HG02642 (cell line): ENCODE data around the gene CDH2.
A peak's percentile ranks its signal among the peaks of the same experiment; 100 is the strongest.

Experiments
- ATAC-seq: cut with Tn5 transposase; IDR thresholded peaks from one replicate; pipeline ENCODE4 v1.9.1; 2021; ENCODE audit warnings: mild to moderate bottlenecking; ENCODE audit not compliant: unreplicated experiment, poor library complexity

The CDH2 gene

DNA sequence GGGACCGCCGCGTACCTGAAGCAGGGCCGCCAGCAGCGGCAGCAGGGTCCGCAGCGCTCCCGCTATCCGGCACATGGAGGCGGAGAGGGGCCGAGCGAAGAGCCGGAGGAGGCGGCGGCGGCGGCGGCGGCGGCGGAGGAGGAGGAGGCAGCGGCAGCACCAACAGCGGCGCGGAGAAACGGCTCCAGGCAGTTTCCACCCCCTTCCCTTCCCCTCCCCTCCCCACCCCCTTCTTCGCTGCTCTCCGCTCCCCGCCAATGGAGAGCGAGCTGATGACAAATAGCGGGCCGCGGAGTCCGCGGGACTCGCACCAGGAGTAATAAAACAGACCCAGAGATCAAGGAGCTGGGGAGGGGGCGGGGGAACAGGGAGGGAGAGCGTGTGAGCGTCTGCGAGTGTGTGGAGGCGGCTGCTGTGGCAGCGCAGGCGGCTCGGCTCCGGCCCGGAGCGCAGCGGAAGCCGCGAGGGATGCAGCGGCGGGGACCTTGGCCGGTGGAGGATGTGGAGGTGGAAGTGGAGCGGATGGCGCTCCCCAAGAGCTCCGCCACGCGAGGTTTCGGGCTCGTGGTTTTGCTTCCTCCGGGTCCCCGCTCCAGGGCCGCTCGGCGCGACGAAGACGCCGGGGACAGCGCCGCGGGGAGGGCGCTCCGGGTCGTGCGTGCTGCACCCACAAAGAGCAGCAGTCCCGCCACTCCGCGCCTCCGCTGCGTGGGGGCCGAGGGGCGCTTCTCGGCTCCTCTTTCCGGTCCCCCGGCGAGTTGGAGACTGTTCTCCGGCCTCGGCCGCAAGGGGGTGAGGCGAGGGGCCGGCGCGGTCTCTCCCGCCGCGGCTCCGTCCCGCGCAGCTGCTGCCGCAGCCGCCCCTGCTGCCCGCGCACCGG is at the start of gene CDH2:
Gene CDH2, minus strand, starts transcription at position 183 of the 880 bp plus-strand sequence. Its CDS starts 108 bp downstream, at position 75.
- ATAC-seq = peak; percentile 53

- no peak for ATAC-seq
These were observed 35.1 kb upstream of the CDH2 start for GRCh38 chr18:28212060-28212459.

GRCh38 chr18:28208712-28209265 is 31.9 kb upstream of the CDH2 start:
- ATAC-seq = no peak

- ATAC-seq = no peak
These were observed 31.3 kb upstream of the CDH2 start for GRCh38 chr18:28208268-28208667.

DNA sequence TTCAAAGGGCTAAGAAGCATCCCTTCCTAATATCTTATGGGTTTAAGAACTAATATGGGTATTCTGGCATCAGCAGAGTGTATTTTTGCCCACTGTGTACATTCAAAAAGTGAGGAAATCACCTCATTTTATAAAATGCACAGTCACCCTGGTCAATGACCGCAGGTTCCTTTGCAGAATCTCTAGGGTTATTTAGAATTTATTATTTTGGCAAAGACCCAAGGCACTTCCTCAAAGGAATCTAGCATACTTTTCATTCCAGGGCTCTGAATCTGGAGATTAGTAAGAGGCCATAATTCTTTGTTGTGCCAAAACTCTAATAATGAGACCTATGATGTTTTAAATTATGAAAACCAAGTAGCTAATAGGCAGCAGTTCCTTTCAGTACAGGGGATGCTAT is 27.2 kb upstream of the CDH2 start:
- ATAC-seq = no peak

DNA sequence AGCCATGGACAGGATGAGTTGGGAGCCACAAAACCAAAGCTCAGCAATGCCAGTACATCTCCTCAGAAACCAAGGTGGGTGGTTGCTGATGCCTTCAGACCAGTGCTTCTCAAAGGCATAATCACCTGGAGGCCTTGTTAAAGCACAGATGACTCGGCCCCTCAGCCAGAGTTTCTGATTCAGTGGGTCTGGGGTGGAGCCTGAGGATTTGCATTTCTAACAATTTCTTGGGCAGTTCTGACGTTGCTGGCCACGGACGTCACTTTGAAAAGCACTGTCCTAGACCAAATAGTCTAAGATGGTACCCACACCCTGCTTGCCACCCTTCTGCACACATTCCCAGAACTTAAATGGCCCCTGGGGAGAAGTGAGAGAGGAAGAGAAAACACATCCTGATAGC is 24.1 kb upstream of the CDH2 start:
- ATAC-seq = no peak

DNA sequence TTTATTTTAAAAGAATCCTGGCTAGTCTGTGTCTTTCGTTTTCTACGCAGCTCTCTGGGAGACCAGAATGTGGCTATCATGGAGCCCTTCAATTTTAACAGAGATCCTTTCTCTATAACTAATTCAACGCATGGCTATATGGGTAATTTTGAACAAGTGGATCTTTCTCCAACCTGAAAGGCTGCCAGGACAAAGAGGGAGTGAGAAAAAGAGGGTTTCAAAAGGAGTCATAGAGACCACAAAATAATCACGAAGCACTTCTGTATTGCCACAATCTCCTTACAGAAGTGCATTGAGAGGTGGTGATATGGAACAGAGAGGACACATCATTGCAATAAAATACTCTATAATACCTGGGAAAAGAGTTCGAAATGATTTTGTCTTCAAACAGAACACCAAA is 21.7 kb upstream of the CDH2 start:
- no peak for ATAC-seq

- no peak for ATAC-seq
These were observed 16.3 kb upstream of the CDH2 start for GRCh38 chr18:28193177-28193778.

GRCh38 chr18:28189400-28190239 is 12.7 kb upstream of the CDH2 start:
- ATAC-seq = peak; percentile 90

GRCh38 chr18:28185121-28185520 is 8.2 kb upstream of the CDH2 start:
- ATAC-seq = no peak

- no peak for ATAC-seq
These were observed 6.6 kb upstream of the CDH2 start for GRCh38 chr18:28183418-28184078.

DNA sequence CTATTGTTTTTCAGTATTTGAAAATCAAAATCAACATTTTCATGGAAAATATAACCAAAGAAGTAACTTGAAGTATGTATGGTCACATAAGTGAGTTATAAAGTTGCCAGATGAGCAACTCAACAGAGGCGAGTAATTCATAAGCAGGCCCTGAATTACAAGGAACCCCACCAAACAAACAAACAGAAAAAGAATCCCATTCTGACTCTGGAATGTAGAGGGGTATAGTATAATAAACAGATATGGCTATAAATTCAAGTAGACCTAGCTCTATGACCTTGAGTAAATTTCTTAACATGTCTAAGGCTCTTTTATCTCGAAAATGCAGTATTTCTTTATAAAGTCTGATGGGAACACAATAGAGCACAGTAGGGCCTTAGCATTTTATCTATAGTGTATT is 4.7 kb upstream of the CDH2 start:
- ATAC-seq = no peak

GRCh38 chr18:28178720-28179119 is 1.8 kb upstream of the CDH2 start:
- ATAC-seq = no peak

GRCh38 chr18:28177828-28178635 is 1.1 kb upstream of the CDH2 start:
- ATAC-seq = peak; percentile 41

GRCh38 chr18:28176698-28176947 is 307 bp downstream of the CDH2 start:
- ATAC-seq = peak; percentile 14

DNA sequence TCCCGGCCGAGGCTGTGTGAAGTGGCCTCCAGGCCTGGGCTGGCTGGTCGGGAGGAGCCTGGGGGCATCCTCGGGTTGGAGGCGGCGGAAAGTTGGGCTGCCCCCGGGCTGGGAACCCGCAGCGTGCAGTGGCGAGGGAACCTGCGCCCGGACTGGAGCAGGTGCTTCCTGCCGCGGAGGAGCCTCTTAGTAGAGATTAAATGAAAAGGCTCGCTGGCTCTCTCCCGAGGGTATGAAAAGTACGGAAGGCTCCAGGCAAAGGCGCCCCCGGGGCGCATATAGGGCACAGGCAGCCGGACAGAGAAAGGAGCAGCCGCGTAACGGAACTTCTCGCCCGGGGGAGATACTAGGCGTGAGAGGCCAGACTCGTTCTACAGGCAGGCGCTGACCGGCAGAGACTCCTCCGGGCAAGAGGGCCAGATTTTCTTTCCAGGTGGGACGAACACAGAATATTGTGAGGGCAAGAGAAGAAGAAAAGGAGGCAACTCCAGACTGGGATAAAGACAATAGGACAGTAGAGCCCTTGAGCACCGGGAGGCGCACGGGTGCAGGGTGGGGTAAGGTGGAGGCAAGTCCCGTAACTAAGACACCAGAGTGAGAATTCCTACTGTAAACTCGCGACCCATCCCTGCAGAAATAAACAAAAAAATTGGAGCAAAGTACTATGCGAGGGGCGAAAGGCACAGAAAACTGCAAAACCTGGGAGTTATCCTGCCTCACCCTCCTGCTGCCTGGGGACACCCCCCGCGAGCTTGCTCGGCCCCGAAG is 816 bp downstream of the CDH2 start:
- ATAC-seq = no peak

- no peak for ATAC-seq
These were observed 1.6 kb downstream of the CDH2 start for GRCh38 chr18:28175150-28175929.
